HG02870 (cell line): Measurements from ENCODE around the gene CD207.
"Not testable (repeated sequence)": the region's sequence is repeated elsewhere in the genome, so short reads cannot be mapped to it uniquely, and the experiment has no call there.

Experiments used
- ATAC-seq: cut with Tn5 transposase; IDR thresholded peaks from one replicate; pipeline ENCODE4 v1.9.1; 2021; ENCODE audit warnings: mild to moderate bottlenecking, moderate library complexity; ENCODE audit not compliant: unreplicated experiment

CD207 gene

GRCh38 chr2:70829916-70830315, 5.7 kb downstream of the CD207 start:
- ATAC-seq, result no peak

DNA sequence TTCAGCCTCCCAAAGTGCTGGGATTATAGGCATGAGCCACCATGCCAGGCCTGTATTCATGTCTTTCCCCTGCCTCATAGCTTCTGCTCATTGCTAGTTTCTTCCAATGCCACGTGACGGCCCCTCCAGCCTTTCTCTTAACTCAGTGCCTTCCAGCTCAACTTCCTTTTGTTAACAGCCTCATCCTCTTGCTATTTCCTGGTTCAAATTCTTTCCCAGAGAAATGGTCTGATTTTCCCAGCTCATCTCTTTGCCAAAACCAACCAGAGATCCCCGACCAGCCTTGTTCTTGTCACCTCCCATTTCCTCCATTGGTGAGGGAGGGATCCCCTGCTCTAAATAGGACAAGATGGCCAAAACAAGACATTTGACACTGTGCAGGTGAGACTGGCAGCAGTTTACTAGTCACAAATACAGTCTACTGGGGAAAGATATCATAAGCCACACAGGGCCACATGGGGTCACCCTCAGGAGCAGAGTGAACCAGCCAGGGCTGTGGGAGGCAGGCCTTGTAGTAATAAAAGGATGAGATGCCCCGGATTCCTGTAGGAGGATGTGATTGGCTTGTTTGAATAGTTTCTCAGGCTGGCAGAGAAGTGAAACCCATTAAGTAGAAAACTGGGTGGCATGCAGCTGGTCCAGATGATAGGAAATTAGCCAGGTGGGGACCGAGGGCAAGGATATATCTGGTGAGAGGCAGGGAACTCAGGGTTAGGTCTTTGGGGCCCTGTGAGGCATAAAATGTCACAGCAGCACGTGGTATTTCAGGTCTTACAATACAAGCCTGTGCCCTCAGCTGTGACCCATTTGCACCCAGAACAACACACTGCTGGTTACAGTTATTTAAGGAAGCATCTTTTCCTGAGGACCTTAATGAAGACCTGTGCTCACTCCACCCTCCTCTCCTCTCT, 6.4 kb downstream of the CD207 start:
- no peak for ATAC-seq

GRCh38 chr2:70828115-70828514, 7.5 kb downstream of the CD207 start:
- no peak for ATAC-seq

- ATAC-seq, result no peak
Measured at GRCh38 chr2:70827388-70827787, 8.2 kb downstream of the CD207 start.

DNA sequence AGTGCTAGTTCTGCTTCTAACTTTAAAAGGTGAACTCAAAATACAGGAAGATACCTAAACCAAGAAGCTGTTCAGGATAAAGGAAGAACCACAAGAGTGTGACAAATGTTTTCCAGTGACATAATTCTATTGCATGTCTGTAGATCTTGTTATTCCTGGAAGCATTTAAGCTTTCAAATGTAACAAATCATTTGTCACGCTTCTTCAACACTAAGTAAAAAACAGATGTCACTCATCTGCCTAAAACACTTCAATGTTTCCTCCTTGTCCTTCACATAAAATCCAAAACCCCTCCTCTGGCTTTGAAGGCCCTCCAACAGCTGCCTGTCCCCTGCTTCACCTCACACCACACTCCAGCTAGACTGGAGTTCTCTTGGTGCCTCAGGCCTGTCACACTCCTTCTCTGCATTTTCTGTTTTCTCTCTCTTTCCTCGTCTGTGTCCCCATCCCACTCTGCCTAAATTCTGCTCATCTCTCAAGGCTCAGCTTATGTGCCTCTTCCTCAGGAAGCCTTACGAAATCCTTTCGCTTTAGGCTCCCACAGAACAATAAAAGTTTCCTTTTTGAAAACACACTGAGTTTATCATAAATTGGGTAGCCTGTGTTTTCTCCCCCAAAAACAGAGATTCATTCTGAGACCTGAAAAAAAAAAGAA, 8.8 kb downstream of the CD207 start:
- ATAC-seq, result no peak

- no peak for ATAC-seq
Measured at GRCh38 chr2:70823249-70823648, 12.4 kb downstream of the CD207 start.

- no peak for ATAC-seq
Measured at GRCh38 chr2:70822843-70823242, 12.8 kb downstream of the CD207 start.

DNA sequence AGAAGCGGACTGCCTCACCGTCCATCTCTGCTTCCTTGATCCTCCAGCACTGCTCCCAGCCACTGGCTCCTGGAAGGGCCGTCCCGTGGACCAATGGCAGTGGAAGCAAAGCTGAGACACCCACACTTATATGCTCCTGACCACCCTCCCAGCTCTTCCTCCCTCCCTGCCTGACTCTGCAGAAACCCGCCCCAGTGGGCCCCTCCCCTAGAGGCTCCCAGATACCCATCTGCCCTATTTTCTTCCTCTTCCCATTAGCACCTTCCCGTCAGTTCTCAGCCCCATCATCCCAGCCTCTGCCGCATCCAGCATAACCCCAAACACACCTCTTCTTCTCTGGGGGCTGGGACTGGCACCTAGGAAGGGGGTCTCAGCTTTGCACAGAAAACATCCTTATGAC, 15.1 kb downstream of the CD207 start, which contains the start of gene CLEC4F:
Gene CLEC4F, minus strand, starts transcription at position 101 of the 400 bp plus-strand sequence. Its CDS starts 76 bp downstream, at position 25.
- ATAC-seq, result no peak

GRCh38 chr2:70817284-70817954, 18.2 kb downstream of the CD207 start:
- no peak for ATAC-seq

GRCh38 chr2:70816726-70817125, 18.9 kb downstream of the CD207 start:
- ATAC-seq, result no peak

- ATAC-seq, result no peak
Measured at GRCh38 chr2:70808983-70809958, 26.3 kb downstream of the CD207 start.

DNA sequence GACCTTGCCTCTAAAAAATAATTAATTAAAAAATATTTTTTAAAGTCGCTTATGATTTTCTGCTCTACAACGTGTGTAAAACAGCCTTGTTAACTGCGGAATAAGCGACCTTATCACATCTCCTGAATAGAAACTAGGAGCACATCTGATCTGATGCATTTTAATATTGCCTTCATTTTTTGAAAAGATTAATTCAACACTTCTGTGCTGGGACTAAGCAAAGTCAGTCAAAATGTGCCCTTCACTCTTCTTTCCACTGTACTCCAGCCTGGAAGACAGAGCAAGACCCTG, 27.8 kb downstream of the CD207 start:
- no peak for ATAC-seq

- ATAC-seq, result no peak
Measured at GRCh38 chr2:70807102-70807827, 28.4 kb downstream of the CD207 start.

GRCh38 chr2:70806620-70807019, 29.0 kb downstream of the CD207 start:
- ATAC-seq, result no peak

GRCh38 chr2:70806013-70806412, 29.6 kb downstream of the CD207 start:
- no peak for ATAC-seq

GRCh38 chr2:70801607-70802263, 33.9 kb downstream of the CD207 start:
- no peak for ATAC-seq

DNA sequence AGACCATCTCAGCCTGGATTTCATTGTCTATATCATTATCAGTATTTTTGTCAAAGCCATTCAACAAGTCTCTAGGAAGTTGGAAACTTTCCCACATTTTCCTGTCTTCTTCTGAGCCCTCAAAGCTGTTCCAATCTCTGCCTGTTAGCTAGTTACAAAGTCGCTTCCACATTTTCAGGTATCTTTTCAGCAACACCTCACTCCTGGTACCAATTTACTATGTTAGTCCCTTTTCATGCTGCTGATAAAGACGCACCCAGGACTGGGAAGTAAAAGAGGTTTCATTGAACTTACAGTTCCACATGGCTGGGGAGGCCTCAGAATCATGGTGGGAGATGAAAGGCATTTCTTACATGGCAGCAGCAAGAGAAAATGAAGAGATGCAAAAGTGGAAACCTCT, 35.9 kb downstream of the CD207 start:
- no peak for ATAC-seq

DNA sequence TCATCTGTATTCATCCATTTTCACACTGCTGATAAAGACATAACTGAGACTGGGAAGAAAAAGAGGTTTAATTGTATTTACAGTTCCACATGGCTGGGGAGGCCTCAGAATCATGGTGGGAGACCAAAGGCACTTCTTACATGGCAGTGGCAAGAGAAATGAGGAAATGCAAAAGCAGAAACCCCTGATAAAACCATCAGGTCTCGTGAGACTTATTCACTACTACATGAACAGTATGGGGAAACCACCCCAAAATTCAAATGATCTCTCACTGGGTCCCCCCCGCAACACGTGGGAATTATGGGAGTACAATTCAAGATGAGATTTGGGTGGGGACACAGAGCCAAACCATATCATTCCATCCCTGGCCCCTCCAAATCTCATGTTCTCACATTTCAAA, 37.6 kb downstream of the CD207 start:
- ATAC-seq, result not testable (repeated sequence)

GRCh38 chr2:70797506-70797905, 38.1 kb downstream of the CD207 start:
- no peak for ATAC-seq
